Renal cortex interstitium (tissue), 11 donors: ENCODE results near the gene IFT57. TPM values are rescaled to one million over a fixed set of nuclear protein-coding genes. Genes with fewer than 3 reads are reported as not detected.

Experiments used
- DNase-seq, 11 donors: peaks; one replicate each; pipeline ENCODE4 v3.0.0-alpha.2; 2013; ENCODE audit warnings: low read depth in 9 of 11, low spot score in 4 of 11; ENCODE audit errors: extremely low read depth in 1 of 11
- polyA plus RNA-seq, 3 donors: library from polyadenylated mRNA; unstranded; fragments of 120-200 nt; gene quantifications; one replicate each; pipeline ENCODE4 v1.2.1, GENCODE V29; 2013; ENCODE audit not compliant: insufficient read length in 3 of 3

The IFT57 gene
- polyA plus RNA-seq, 3 donors = 85.6 to 101 (median 97.5) TPM

GRCh38 chr3:108136561-108137459 lies 85.4 kb downstream of the IFT57 start:
- peak in 1 of 11 donors; percentile 30 for DNase-seq

GRCh38 chr3:108134555-108134880 lies 87.7 kb downstream of the IFT57 start:
- no peak for DNase-seq

- no peak for DNase-seq
Observed at GRCh38 chr3:108133858-108134554, 88.2 kb downstream of the IFT57 start.

GRCh38 chr3:108133048-108133369 lies 89.2 kb downstream of the IFT57 start:
- DNase-seq = no peak

GRCh38 chr3:108131475-108132134 lies 90.6 kb downstream of the IFT57 start:
- DNase-seq = no peak

- no peak for DNase-seq
Observed at GRCh38 chr3:108130701-108131474, 91.3 kb downstream of the IFT57 start.

- DNase-seq = no peak
Observed at GRCh38 chr3:108130236-108130635, 92.0 kb downstream of the IFT57 start.

- DNase-seq = no peak
Observed at GRCh38 chr3:108127301-108127988, 94.8 kb downstream of the IFT57 start.

GRCh38 chr3:108126348-108126747 lies 95.9 kb downstream of the IFT57 start:
- no peak for DNase-seq

- DNase-seq = no peak
Observed at GRCh38 chr3:108125550-108126071, 96.6 kb downstream of the IFT57 start.

- no peak for DNase-seq
Observed at GRCh38 chr3:108125153-108125543, 97.1 kb downstream of the IFT57 start.

- no peak for DNase-seq
Observed at GRCh38 chr3:108124337-108125152, 97.7 kb downstream of the IFT57 start.

GRCh38 chr3:108123326-108123725 lies 98.9 kb downstream of the IFT57 start:
- no peak for DNase-seq

- no peak for DNase-seq
Observed at GRCh38 chr3:108122276-108122675, 99.9 kb downstream of the IFT57 start.

GRCh38 chr3:108119398-108120104 lies 102.7 kb downstream of the IFT57 start:
- no peak for DNase-seq

GRCh38 chr3:108118038-108118768 lies 104.0 kb downstream of the IFT57 start:
- no peak for DNase-seq
